B cell (primary cell): ENCODE measurements around the gene EXOC3L2. TPM values are rescaled to one million over a fixed set of nuclear protein-coding genes. Genes with fewer than 3 reads are reported as not detected.

Source experiments
- ATAC-seq: fragments of 200-7000 bp; cut with Tn5 transposase; one replicate; pipeline ENCODE4 v1.10.0; 2021; ENCODE audit warnings: low read depth, mild to moderate bottlenecking, moderate number of reproducible peaks, moderate library complexity
- CTCF ChIA-PET: fragments of 350-600 bp; sonication (Branson Sonifier 250); formaldehyde crosslinking; loops from one replicate; lab custom pipeline; 2021; ENCODE audit warnings: antibody characterized with exemption, inconsistent platforms; lab: Charles Lee
- POLR2A ChIA-PET: fragments of 350-600 bp; sonication (Branson Sonifier 250); formaldehyde crosslinking; loops from one replicate; lab custom pipeline; 2021; ENCODE audit warnings: antibody characterized with exemption; lab: Charles Lee
- DNase-seq: peaks from one replicate; pipeline ENCODE4 v3.0.0; 2013
- H2AFZ ChIP-seq: 2 replicates; pipeline ENCODE4 v1.6.1; 2012; ENCODE audit warnings: mild to moderate bottlenecking, low read depth, low read length; ENCODE audit not compliant: insufficient read depth, poor library complexity, severe bottlenecking
- H3K27ac ChIP-seq, 2 donors: 1 replicate in 1 of 2; 2 replicates in 1 of 2; pipeline ENCODE4 v1.5.1; 2012 to 2013; ENCODE audit warnings: low read length in 2 of 2, mild to moderate bottlenecking in 2 of 2, moderate library complexity in 1 of 2
- H3K27me3 ChIP-seq, 4 experiments: fragments of 200-600 bp in 1 of 4; sonication (generic) in 1 of 4; replicated peaks in 1 of 4; 1 replicate in 2 of 4; 2 replicates in 2 of 4; pipeline versions ENCODE4 v1.6.1 to v1.7.0; 2013 to 2016; ENCODE audit warnings: low read length in 3 of 4, mild to moderate bottlenecking in 2 of 4, mixed read lengths in 1 of 4, moderate library complexity in 1 of 4; ENCODE audit not compliant: insufficient read depth in 4 of 4, control insufficient read depth in 3 of 4; ENCODE audit errors: control extremely low read depth in 1 of 4
- H3K36me3 ChIP-seq, 2 experiments: replicated peaks in 1 of 2; 1 replicate in 1 of 2; 2 replicates in 1 of 2; pipeline versions ENCODE4 v1.6.1 to v1.7.1; 2013; ENCODE audit warnings: low read length in 1 of 2; ENCODE audit not compliant: insufficient read depth in 2 of 2, control insufficient read depth in 1 of 2; ENCODE audit errors: control extremely low read depth in 1 of 2, extremely low read depth in 1 of 2
- H3K4me1 ChIP-seq, 2 donors: fragments of 200-600 bp in 1 of 2; sonication (generic) in 1 of 2; 1 replicate in 1 of 2; 2 replicates in 1 of 2; pipeline versions ENCODE4 v1.5.1 to v1.6.1; 2013 to 2017; ENCODE audit warnings: low read length in 2 of 2; ENCODE audit not compliant: control insufficient read depth in 2 of 2, insufficient read depth in 2 of 2
- H3K4me2 ChIP-seq: replicated peaks from 2 replicates; pipeline ENCODE3; 2012; ENCODE audit warnings: mild to moderate bottlenecking, low read depth, low read length; ENCODE audit not compliant: poor library complexity, severe bottlenecking
- H3K4me3 ChIP-seq, 5 experiments: fragments of 200-600 bp in 1 of 5; sonication (generic) in 1 of 5; 1 replicate in 3 of 5; 2 replicates in 2 of 5; pipeline versions ENCODE4 v1.5.1 to v1.7.0; 2011 to 2016; ENCODE audit warnings: low read length in 4 of 5, mild to moderate bottlenecking in 4 of 5, low read depth in 2 of 5, control low read depth in 1 of 5, moderate library complexity in 1 of 5; ENCODE audit not compliant: insufficient read depth in 1 of 5; ENCODE audit errors: control extremely low read depth in 1 of 5, extremely low read depth in 1 of 5
- H3K79me2 ChIP-seq: fragments of 200-600 bp; sonication (generic); one replicate; pipeline ENCODE4 v1.6.0; 2016; ENCODE audit warnings: low read length; ENCODE audit not compliant: control insufficient read depth, insufficient read depth
- H3K9ac ChIP-seq: fragments of 200-600 bp; sonication (generic); 2 replicates; pipeline ENCODE4 v1.6.1; 2017; ENCODE audit warnings: mild to moderate bottlenecking, low read length, moderate library complexity
- H3K9me3 ChIP-seq, 3 donors: one replicate each; pipeline versions ENCODE4 v1.6.1 to v1.7.1; 2013; ENCODE audit warnings: low read length in 2 of 3; ENCODE audit not compliant: control insufficient read depth in 2 of 3, insufficient read depth in 1 of 3; ENCODE audit errors: control extremely low read depth in 1 of 3
- H4K20me1 ChIP-seq: 2 replicates; pipeline ENCODE4 v1.6.0; 2012; ENCODE audit warnings: mild to moderate bottlenecking, low read length; ENCODE audit not compliant: insufficient read depth, control insufficient read depth, poor library complexity, severe bottlenecking
- H3K27ac Mint-ChIP-seq: one replicate; pipeline ENCODE4 v1.8.0; 2021; ENCODE audit warnings: mixed read lengths
- H3K27me3 Mint-ChIP-seq: one replicate; pipeline ENCODE4 v1.8.0; 2021; ENCODE audit warnings: mixed read lengths
- H3K4me1 Mint-ChIP-seq: one replicate; pipeline ENCODE4 v1.8.0; 2021; ENCODE audit warnings: mixed read lengths
- H3K4me3 Mint-ChIP-seq: one replicate; pipeline ENCODE4 v1.8.0; 2021; ENCODE audit warnings: mixed read lengths
- H3K9me3 Mint-ChIP-seq: one replicate; pipeline ENCODE4 v1.8.0; 2022; ENCODE audit warnings: mixed read lengths; ENCODE audit not compliant: insufficient read depth
- EZH2 ChIP-seq: IDR thresholded peaks from 2 replicates; pipeline ENCODE4 v1.6.1; 2012; ENCODE audit warnings: borderline replicate concordance, low read depth, mild to moderate bottlenecking, moderate library complexity, low read length; ENCODE audit not compliant: insufficient read depth, poor library complexity, severe bottlenecking
- WGBS: methylation state at CpG from one replicate; pipeline ENCODE4 v1.1.5; 2013; ENCODE audit warnings: missing lambda C conversion rate; ENCODE audit not compliant: insufficient coverage; 5-methylcytosine and 5-hydroxymethylcytosine counted together
- intact Hi-C: fragments of 100-400 bp; cut with micrococcal nuclease; formaldehyde crosslinking; loops from one replicate; pipeline ENCODE4 v1.10.0; 2022
- polyA plus RNA-seq: library from polyadenylated mRNA; depleted of rRNA; stranded (reverse); fragments of >200 nt; gene quantifications from 2 replicates; pipeline ENCODE4 v1.2.3, GENCODE V29; 2012
- total RNA-seq, 2 donors: library from RNA; stranded (reverse); fragments of 120-200 nt in 1 of 2; gene quantifications; 1 replicate in 1 of 2; 2 replicates in 1 of 2; pipeline versions ENCODE4 v1.2.3 to v1.2.4, GENCODE V29; 2013 to 2022
- TF ChIP-seq, protein P1 (sequence below): fragments of 200-600 bp; IDR thresholded peaks from one replicate; pipeline ENCODE4 v1.8.0; 2022; ENCODE audit warnings: antibody characterized with exemption, mild to moderate bottlenecking

EXOC3L2 gene
- total and polyA plus RNA-seq, 2 donors (not counting 1 experiment from before 2014, with no cell fraction given) = not detected

DNA sequence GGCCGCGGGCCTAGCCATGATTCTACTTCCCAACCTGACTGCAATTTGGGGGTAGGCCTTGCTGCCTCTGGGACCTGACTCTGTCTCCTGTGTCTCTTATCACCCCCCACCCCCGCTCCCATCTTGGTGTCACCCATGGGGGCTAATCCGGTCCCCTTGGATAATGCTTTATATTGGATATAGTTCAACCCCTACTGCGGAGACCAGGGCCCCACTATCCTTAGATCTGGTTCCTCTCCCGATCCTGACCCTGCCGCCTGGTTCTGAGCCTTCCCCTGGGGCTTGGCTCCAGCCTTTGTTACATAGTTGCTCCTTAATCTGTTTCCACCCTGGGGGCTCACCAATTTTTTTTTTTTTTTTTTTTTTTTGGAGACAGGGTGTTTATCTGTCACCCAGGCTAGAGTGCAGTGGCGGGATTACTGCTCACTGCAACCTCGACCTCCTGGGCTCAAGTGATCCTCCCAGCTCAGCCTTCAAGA, 65.3 kb downstream of the EXOC3L2 start:
- no peaks in the 10 kb centered on the region for H3K27me3 ChIP-seq
- H3K36me3 ChIP-seq = peaks cover 4% of the 10 kb centered on the region in 2 experiments
- intact Hi-C loops = no loop called here
- CTCF ChIA-PET = no interaction called here
- Mint-ChIP-seq H3K4me3 (peak overlapping the region; percentile 73), H3K27me3 (no peaks in the 10 kb centered on the region), H3K9me3 (no peaks in the 10 kb centered on the region), H3K4me1 (peaks cover 48% of the 10 kb centered on the region), H3K27ac (no peak overlapping the region)
- H3K4me2 ChIP-seq = peak overlapping the region; percentile 95
- peak overlapping the region in 1 of 2 donors; percentile 23 for H3K27ac ChIP-seq
- POLR2A ChIA-PET = interaction anchor here (1.5 kb wide), 1 partner anchor 105 kb away, joined by 3 read pairs; no protein-coding TSS in a partner anchor
- TF ChIP-seq EZH2 = no peak
- TF ChIP-seq, protein P1, sequence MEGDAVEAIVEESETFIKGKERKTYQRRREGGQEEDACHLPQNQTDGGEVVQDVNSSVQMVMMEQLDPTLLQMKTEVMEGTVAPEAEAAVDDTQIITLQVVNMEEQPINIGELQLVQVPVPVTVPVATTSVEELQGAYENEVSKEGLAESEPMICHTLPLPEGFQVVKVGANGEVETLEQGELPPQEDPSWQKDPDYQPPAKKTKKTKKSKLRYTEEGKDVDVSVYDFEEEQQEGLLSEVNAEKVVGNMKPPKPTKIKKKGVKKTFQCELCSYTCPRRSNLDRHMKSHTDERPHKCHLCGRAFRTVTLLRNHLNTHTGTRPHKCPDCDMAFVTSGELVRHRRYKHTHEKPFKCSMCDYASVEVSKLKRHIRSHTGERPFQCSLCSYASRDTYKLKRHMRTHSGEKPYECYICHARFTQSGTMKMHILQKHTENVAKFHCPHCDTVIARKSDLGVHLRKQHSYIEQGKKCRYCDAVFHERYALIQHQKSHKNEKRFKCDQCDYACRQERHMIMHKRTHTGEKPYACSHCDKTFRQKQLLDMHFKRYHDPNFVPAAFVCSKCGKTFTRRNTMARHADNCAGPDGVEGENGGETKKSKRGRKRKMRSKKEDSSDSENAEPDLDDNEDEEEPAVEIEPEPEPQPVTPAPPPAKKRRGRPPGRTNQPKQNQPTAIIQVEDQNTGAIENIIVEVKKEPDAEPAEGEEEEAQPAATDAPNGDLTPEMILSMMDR = no peak
- H3K9ac ChIP-seq = peak overlapping the region; percentile 86
- peaks cover 59% of the 10 kb centered on the region for H3K79me2 ChIP-seq
- peak overlapping the region; percentile 92 for H2AFZ ChIP-seq
- no peak for ATAC-seq
- peak overlapping the region in 3 of 5 experiments; percentile 93 to 95 (median 95) for H3K4me3 ChIP-seq
- no peaks in the 10 kb centered on the region for H3K9me3 ChIP-seq
- DNase-seq = no peak
- H4K20me1 ChIP-seq = peaks cover 43% of the 10 kb centered on the region
- peaks cover 26 to 38% of the 10 kb centered on the region in 2 donors for H3K4me1 ChIP-seq
- 52% methylated on average over 3 of the region's 9 CpGs for WGBS
